Endothelial cell of umbilical vein (primary cell): ENCODE results near the gene RBM42.

Experiments
- EZH2 ChIP-seq: IDR thresholded peaks from 2 replicates; pipeline ENCODE4 v1.6.1; 2012; ENCODE audit warnings: borderline replicate concordance, low read depth, mild to moderate bottlenecking, moderate library complexity, low read length, inconsistent platforms; ENCODE audit not compliant: severe bottlenecking
- POLR2A ChIP-seq: IDR thresholded peaks from 2 replicates; pipeline ENCODE4 v1.6.1; 2012; ENCODE audit warnings: low read depth, mild to moderate bottlenecking, control low read depth, low read length
- TF ChIP-seq, protein P1 (sequence below), 2 donors: IDR thresholded peaks; 1 replicate in 1 of 2; 2 replicates in 1 of 2; pipeline ENCODE4 v1.5.1; 2011; ENCODE audit warnings: low read length in 2 of 2, mild to moderate bottlenecking in 2 of 2, moderate library complexity in 2 of 2, control low read depth in 1 of 2, inconsistent platforms in 1 of 2, low read depth in 1 of 2; ENCODE audit not compliant: insufficient read depth in 1 of 2; ENCODE audit errors: extremely low read depth in 1 of 2

DNA sequence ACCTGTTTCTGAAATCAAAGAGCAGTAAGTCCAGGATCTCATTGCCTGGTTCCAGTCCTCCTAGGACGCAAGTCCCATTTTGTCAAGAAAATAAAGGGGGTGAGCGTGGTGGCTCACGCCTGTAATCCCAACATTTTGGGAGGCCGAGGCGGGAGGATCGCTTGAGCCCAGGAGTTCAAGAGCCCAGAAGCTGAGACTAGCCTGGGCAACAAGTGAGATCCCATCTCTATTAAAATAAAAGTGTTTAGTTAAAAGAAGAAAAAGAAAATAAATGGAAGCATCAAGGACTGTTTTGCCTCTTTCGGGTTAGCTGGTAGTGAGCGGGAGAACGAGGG, 16.6 kb upstream of the RBM42 start:
- TF ChIP-seq EZH2 = no peak
- TF ChIP-seq, protein P1, sequence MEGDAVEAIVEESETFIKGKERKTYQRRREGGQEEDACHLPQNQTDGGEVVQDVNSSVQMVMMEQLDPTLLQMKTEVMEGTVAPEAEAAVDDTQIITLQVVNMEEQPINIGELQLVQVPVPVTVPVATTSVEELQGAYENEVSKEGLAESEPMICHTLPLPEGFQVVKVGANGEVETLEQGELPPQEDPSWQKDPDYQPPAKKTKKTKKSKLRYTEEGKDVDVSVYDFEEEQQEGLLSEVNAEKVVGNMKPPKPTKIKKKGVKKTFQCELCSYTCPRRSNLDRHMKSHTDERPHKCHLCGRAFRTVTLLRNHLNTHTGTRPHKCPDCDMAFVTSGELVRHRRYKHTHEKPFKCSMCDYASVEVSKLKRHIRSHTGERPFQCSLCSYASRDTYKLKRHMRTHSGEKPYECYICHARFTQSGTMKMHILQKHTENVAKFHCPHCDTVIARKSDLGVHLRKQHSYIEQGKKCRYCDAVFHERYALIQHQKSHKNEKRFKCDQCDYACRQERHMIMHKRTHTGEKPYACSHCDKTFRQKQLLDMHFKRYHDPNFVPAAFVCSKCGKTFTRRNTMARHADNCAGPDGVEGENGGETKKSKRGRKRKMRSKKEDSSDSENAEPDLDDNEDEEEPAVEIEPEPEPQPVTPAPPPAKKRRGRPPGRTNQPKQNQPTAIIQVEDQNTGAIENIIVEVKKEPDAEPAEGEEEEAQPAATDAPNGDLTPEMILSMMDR (IDR thresholded peaks at IDR 0.05; ENCODE audit: extremely low read depth in 1 of 2, insufficient read depth in 1 of 2, low read depth in 1 of 2, low read length in 2 of 2) = no peak
- no peak for TF ChIP-seq POLR2A
